ENCODE results near the gene PHOSPHO1.
"Not testable (repeated sequence)": the region's sequence is repeated elsewhere in the genome, so short reads cannot be mapped to it uniquely, and the experiment has no call there.

The PHOSPHO1 gene

DNA sequence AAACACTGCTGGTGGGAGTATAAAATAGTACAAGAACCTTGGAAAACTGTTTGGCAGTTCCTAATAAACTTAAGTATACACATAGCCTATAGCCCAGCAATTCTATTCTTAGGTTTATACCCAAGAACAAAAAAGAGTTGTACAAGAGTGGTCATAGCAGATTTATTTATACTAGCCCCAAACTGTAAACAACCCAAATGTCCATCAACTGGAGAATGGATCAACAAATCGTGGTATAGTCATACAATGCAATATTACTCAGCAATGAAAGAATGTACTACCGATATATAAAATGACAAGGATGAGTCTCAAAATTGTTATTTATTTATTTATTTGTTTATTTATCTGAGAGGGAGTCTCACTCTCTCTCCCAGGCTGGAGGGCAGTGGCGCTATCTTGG, 43.3 kb downstream of the PHOSPHO1 start:
- Histone ChIP-seq H3K36me3 (ENCODE audit: control insufficient read depth in 2 of 2, insufficient read depth in 1 of 2, low read length in 2 of 2) (no peaks in the 10 kb centered on the region), H3K4me3 (ENCODE audit: low read depth, low read length) (no peak overlapping the region), H3K27ac (ENCODE audit: extremely low read depth, low read depth, low read length) (no peak overlapping the region), H3K9me3 (ENCODE audit: control insufficient read depth, insufficient read depth, low read depth, low read length) (no peaks in the 10 kb centered on the region), H3K4me1 (ENCODE audit: control insufficient read depth, insufficient read depth, low read length) (peaks cover 2% of the 10 kb centered on the region; the same call in 1 of the 2 replicates)
- ChIA-PET CTCF (interaction anchor here (0.7 to 1.5 kb wide), 2 partner anchors 40 to 142 kb away, joined by 3 to 4 read pairs; no protein-coding TSS in a partner anchor), POLR2A (no interaction called here)
- TF ChIP-seq, protein P1, sequence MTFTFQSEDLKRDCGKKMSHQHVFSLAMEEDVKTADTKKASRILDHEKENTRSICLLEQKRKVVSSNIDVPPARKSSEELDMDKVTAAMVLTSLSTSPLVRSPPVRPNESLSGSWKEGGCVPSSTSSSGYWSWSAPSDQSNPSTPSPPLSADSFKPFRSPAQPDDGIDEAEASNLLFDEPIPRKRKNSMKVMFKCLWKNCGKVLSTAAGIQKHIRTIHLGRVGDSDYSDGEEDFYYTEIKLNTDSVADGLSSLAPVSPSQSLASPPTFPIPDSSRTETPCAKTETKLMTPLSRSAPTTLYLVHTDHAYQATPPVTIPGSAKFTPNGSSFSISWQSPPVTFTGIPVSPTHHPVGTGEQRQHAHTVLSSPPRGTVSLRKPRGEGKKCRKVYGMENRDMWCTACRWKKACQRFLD (tag by site-specific recombination; IDR thresholded peaks at IDR 0.05) = no peak
- TF ChIP-seq, protein P2, sequence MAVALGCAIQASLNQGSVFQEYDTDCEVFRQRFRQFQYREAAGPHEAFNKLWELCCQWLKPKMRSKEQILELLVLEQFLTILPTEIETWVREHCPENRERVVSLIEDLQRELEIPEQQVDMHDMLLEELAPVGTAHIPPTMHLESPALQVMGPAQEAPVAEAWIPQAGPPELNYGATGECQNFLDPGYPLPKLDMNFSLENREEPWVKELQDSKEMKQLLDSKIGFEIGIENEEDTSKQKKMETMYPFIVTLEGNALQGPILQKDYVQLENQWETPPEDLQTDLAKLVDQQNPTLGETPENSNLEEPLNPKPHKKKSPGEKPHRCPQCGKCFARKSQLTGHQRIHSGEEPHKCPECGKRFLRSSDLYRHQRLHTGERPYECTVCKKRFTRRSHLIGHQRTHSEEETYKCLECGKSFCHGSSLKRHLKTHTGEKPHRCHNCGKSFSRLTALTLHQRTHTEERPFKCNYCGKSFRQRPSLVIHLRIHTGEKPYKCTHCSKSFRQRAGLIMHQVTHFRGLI (tag by site-specific recombination; IDR thresholded peaks at IDR 0.05) = no peak
- no peak for TF ChIP-seq SETDB1 (IDR thresholded peaks at IDR 0.05; ENCODE audit: insufficient read length, low read length)
- TF ChIP-seq ZNF521 (tag by site-specific recombination; IDR thresholded peaks at IDR 0.05) = no peak
- TF ChIP-seq ZNF426 (tag by site-specific recombination; IDR thresholded peaks at IDR 0.05) = no peak
- no peak for TF ChIP-seq ZNF776 (tag by site-specific recombination; IDR thresholded peaks at IDR 0.05; ENCODE audit: borderline replicate concordance)
- TF ChIP-seq MZF1 (tag by site-specific recombination; IDR thresholded peaks at IDR 0.05; ENCODE audit: borderline replicate concordance) = no peak
- no peak for TF ChIP-seq ZNF223 (tag by site-specific recombination; IDR thresholded peaks at IDR 0.05)

DNA sequence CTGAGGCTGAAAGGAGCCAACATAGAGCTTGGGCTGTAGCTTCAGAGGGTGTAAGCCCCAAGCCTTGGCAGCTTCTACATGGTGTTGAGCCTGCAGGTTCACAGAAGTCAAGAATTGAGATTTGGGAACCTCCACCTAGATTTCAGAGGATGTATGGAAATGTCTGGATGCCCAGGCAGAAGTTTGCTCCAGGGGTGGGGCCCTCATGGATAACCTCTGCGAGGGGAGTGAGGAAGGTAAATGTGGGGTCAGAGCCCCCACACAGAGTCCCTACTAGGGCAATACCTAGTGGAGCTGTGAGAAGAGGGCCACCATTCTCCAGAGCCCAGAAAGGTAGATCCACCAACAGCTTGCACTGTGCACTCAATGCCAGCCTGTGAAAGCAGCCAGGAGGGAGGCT, 45.2 kb downstream of the PHOSPHO1 start:
- POLR2A ChIA-PET; H3K4me1 ChIP-seq (ENCODE audit: control insufficient read depth, insufficient read depth, low read length); H3K4me3 ChIP-seq (ENCODE audit: low read depth, low read length); H3K9me3 ChIP-seq (ENCODE audit: control insufficient read depth, insufficient read depth, low read depth, low read length); H3K27ac ChIP-seq (ENCODE audit: extremely low read depth, low read depth, low read length); H3K36me3 ChIP-seq (ENCODE audit: control insufficient read depth in 2 of 2, insufficient read depth in 1 of 2, low read length in 2 of 2): not testable (repeated sequence)
- CTCF ChIA-PET = interaction anchor here (0.5 to 1.5 kb wide), 3 partner anchors 42 to 222 kb away, joined by 3 read pairs; no protein-coding TSS in a partner anchor
- TF ChIP-seq SETDB1 (IDR thresholded peaks at IDR 0.05; ENCODE audit: insufficient read length, low read length) = peak; percentile 52
- peak; percentile 26 for TF ChIP-seq ZNF510 (tag by site-specific recombination; IDR thresholded peaks at IDR 0.05; ENCODE audit: insufficient replicate concordance)

DNA sequence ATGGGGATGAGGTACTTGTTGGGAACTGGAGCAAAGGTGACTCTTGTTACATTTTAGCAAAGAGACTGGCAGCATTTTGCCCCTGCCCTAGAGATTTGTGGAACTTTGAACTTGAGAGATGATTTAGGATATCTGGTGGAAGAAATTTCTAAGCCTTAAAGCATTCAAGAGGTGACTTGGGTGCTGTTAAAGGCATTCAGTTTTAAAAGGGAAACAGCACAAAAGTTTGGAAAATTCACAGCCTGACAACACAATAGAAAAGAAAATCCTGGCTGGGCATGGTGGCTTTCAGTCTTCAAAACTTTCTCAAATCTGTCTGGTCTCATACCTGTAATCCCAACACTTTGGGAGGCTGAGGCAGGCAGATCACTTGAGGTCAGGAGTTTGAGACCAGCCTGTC, 46.1 kb downstream of the PHOSPHO1 start:
- H3K4me3 ChIP-seq (ENCODE audit: low read depth, low read length); H3K36me3 ChIP-seq (ENCODE audit: control insufficient read depth in 2 of 2, insufficient read depth in 1 of 2, low read length in 2 of 2); POLR2A ChIA-PET; H3K27ac ChIP-seq (ENCODE audit: extremely low read depth, low read depth, low read length); H3K9me3 ChIP-seq (ENCODE audit: control insufficient read depth, insufficient read depth, low read depth, low read length); H3K4me1 ChIP-seq (ENCODE audit: control insufficient read depth, insufficient read depth, low read length); CTCF ChIA-PET: not testable (repeated sequence)

DNA sequence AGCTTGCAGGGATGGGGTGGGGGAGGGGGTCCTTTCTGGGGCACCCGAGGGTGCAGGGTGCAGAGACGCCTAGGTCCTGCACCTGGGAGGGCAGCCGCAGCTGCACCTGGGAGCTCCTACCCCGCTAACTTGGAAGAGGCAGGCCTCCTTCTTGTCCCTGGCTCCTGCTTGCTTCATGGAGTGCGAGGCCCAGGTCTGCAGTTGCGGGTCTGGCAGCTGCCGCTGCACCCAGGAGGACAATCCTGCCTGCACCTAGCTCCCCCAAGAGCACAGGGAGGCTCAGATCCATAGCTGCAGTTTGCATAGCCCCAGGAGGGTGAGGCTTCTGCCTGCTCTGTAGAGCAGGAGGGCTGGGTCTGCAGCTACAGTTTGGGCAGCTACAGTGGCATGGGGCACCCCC, 46.8 kb downstream of the PHOSPHO1 start:
- Histone ChIP-seq H3K4me1 (ENCODE audit: control insufficient read depth, insufficient read depth, low read length) (no peaks in the 10 kb centered on the region), H3K4me3 (ENCODE audit: low read depth, low read length) (no peak overlapping the region), H3K27ac (ENCODE audit: extremely low read depth, low read depth, low read length) (no peak overlapping the region), H3K36me3 (ENCODE audit: control insufficient read depth in 2 of 2, insufficient read depth in 1 of 2, low read length in 2 of 2) (no peaks in the 10 kb centered on the region), H3K9me3 (ENCODE audit: control insufficient read depth, insufficient read depth, low read depth, low read length) (no peaks in the 10 kb centered on the region)
- ChIA-PET POLR2A (interaction anchor here (0.7 kb wide), 1 partner anchor 25 kb away, joined by 4 read pairs; no protein-coding TSS in a partner anchor), CTCF (no interaction called here)
- TF ChIP-seq, protein P3, sequence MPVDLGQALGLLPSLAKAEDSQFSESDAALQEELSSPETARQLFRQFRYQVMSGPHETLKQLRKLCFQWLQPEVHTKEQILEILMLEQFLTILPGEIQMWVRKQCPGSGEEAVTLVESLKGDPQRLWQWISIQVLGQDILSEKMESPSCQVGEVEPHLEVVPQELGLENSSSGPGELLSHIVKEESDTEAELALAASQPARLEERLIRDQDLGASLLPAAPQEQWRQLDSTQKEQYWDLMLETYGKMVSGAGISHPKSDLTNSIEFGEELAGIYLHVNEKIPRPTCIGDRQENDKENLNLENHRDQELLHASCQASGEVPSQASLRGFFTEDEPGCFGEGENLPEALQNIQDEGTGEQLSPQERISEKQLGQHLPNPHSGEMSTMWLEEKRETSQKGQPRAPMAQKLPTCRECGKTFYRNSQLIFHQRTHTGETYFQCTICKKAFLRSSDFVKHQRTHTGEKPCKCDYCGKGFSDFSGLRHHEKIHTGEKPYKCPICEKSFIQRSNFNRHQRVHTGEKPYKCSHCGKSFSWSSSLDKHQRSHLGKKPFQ (tag by site-specific recombination; IDR thresholded peaks at IDR 0.05) = no peak
- no peak for TF ChIP-seq ZNF548 (tag by site-specific recombination; IDR thresholded peaks at IDR 0.05)
- no peak for TF ChIP-seq ZNF221 (tag by site-specific recombination; IDR thresholded peaks at IDR 0.05; ENCODE audit: borderline replicate concordance)
- no peak for TF ChIP-seq ZFP37 (tag by site-specific recombination; IDR thresholded peaks at IDR 0.05)
- TF ChIP-seq, protein P4, sequence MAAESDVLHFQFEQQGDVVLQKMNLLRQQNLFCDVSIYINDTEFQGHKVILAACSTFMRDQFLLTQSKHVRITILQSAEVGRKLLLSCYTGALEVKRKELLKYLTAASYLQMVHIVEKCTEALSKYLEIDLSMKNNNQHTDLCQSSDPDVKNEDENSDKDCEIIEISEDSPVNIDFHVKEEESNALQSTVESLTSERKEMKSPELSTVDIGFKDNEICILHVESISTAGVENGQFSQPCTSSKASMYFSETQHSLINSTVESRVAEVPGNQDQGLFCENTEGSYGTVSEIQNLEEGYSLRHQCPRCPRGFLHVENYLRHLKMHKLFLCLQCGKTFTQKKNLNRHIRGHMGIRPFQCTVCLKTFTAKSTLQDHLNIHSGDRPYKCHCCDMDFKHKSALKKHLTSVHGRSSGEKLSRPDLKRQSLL (tag by site-specific recombination; IDR thresholded peaks at IDR 0.05) = no peak
- TF ChIP-seq, protein P5, sequence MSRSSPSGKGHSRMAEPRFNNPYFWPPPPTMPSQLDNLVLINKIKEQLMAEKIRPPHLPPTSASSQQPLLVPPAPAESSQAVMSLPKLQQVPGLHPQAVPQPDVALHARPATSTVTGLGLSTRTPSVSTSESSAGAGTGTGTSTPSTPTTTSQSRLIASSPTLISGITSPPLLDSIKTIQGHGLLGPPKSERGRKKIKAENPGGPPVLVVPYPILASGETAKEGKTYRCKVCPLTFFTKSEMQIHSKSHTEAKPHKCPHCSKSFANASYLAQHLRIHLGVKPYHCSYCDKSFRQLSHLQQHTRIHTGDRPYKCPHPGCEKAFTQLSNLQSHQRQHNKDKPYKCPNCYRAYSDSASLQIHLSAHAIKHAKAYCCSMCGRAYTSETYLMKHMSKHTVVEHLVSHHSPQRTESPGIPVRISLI (tag by site-specific recombination; IDR thresholded peaks at IDR 0.05) = no peak
- TF ChIP-seq MZF1 (tag by site-specific recombination; IDR thresholded peaks at IDR 0.05; ENCODE audit: borderline replicate concordance) = no peak
- TF ChIP-seq ZNF391 (tag by site-specific recombination; IDR thresholded peaks at IDR 0.05; ENCODE audit: borderline replicate concordance, low read depth) = no peak
- TF ChIP-seq ZNF610 (tag by site-specific recombination; IDR thresholded peaks at IDR 0.05; ENCODE audit: borderline replicate concordance) = no peak
- TF ChIP-seq ZFP3 (tag by site-specific recombination; IDR thresholded peaks at IDR 0.05; ENCODE audit: low read depth) = no peak
- no peak for TF ChIP-seq ZXDB (tag by site-specific recombination; IDR thresholded peaks at IDR 0.05)

Measured in HEK293 (cell line).